HG03045 (cell line): ENCODE data around the gene GLOD5.

Source experiments
- ATAC-seq: cut with Tn5 transposase; IDR thresholded peaks from one replicate; pipeline ENCODE4 v1.9.1; 2021; ENCODE audit warnings: mild to moderate bottlenecking, moderate library complexity; ENCODE audit not compliant: unreplicated experiment

The GLOD5 gene

DNA sequence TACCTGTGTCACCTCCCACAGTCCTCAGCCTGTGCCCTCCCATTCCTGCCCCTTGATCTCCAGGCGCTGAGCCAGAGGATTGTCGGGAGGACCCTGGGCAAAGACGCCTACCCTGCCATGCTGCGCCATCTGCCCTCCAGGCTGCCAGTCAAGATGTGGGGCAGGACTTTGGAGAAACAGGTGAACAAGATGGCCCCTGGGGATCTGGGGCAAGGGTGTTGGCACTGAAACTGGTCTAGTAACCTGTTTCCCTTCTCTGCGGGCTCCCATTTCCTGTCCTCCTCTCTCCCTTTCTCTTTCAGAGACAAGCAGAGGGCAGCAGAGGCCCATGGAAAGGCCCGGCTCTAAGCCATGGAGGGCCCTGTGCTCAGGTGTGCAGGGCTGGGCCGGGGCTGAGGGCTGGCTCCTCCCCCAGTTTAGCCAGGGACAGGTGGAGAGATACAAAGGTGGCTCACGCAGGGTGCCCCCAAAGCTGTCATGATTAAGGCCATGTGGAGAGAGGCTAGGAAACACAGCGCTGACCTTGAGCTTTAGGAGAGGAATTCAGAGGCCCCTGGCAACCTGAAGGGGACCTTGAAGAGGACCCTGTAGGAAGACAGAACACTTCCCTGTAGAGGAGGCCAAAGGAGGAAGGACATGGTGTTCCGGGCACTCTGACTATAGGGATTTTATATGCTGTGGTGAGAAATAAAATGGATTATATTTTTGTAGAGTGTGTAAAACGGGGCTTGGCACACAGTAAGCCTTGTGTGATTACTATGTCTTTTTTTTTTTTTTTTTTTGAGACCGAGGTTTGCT, at the start of gene GLOD5:
GLOD5 (plus strand) TSS at position 74 of the 798 bp plus-strand sequence; CDS start at position 118, 44 bp downstream.
- ATAC-seq = no peak

DNA sequence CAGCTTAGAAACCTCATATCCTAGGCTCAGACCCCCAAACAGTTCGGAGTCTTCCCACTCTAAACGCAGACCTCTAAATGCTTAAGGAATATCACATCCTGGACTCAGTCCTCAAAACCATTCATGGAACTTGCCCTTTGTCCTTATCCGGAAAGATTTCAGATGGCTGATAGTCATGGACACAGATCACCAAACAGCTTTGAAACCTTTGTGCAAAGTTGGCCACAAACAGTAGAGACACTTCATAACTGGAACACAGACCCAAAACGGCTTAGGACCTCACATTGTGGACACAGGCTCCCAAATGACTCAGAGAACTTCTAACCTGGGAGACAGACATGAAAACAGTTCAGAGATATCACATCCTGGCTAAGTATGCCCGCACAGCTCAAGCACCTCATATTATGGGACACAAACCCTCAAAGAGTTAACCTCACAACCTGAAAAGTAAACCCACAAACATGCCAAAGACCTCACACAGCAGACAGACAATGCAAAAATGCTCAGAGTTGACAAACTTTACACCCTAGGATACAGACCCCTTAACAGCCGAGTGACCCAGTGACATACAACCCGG, 49.5 kb upstream of the GLOD5 start:
- ATAC-seq = no peak

DNA sequence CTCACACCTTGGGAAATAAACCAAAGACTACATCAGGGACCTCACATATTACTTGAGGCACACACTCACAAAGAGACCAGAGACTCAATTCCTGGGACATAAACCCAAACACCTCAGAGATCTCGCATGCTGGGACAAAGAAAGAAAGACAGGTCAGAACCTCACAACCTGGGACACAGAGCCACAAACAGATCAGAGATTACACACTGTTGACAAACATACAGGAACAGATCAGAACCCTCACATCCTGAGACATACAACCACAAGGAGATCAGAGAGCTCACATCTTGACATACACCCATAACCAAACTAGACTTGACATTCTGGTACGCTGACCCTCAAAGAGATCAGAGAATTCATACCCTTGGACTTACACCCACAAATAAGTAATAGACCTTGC, 47.7 kb upstream of the GLOD5 start:
- no peak for ATAC-seq

DNA sequence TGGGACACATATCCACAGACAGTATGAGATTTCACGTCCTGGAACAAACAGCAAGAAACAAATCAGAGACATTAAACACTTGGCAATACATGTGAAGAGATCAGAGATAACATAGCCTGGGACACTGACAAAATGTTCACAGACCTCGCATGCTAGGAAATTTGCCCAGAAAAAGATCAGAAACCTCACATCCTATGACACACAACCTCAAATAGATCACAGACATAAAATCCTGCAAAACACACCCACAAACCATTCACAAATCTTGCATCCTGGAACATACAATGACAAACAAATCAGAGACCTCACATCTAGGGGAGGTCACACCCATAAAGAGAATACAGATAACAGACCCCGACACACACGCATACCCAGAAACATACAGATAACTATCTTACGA, 47.0 kb upstream of the GLOD5 start:
- ATAC-seq = no peak

GRCh38 chrX:48715072-48715471, 46.5 kb upstream of the GLOD5 start:
- ATAC-seq = no peak

DNA sequence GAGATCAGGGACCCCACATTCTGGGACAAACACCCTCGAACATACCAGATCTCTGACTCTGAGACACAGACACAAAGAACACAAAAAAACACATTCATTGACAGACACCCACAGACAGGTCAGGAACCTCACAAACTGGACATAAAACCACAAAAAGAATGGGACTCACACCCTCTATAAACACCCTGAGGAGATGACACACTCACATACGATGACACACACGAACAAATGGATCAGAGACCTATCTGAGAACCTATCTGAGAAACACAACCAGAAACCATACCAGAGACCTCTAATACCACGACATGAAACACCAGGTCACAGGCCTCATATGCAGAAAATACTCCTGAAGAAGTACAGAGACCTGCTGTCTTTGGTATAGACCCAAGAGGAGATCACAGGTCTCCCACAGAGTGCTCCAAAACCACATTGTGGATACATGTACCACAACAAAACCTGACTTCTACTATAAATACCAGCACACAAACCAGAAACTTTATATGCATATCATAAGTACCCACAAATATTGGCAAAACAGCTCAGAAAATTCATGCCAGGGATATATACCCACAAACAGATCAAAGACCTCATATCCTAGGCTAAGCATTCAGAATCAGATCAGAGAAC, 45.6 kb upstream of the GLOD5 start:
- no peak for ATAC-seq

- ATAC-seq = no peak
Observed at GRCh38 chrX:48719958-48720357, 41.6 kb upstream of the GLOD5 start.

DNA sequence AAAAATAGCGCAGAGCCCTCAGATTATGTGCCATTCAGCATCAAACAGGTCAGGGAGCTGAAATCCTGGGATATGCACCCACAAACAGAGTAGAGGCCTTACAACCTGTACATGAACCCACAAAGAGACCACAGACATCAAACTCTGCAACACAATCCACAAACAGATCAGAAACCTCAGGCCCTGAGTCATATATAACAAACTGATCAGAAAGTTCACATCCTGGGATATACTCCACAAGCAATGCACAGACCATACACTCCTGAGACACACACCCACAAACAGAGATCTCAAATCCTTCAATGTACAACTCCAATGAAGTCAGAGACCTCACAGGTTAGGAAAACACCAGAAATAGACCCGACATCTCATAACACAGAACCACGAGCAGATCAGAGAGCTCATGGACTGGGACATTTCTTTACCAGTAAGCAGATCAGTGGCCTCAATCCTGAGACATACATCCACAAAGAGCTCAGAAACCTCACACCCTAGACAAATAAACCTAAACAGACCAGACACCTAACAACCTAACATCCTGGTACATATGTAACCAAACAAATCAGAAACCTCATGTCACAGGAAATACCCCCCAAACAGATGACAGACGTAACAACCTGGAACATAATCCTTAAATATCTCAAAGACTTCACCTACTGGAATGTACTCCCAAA, 40.8 kb upstream of the GLOD5 start:
- no peak for ATAC-seq

GRCh38 chrX:48721916-48722315, 39.6 kb upstream of the GLOD5 start:
- no peak for ATAC-seq

- no peak for ATAC-seq
Observed at GRCh38 chrX:48726596-48726995, 35.0 kb upstream of the GLOD5 start.

DNA sequence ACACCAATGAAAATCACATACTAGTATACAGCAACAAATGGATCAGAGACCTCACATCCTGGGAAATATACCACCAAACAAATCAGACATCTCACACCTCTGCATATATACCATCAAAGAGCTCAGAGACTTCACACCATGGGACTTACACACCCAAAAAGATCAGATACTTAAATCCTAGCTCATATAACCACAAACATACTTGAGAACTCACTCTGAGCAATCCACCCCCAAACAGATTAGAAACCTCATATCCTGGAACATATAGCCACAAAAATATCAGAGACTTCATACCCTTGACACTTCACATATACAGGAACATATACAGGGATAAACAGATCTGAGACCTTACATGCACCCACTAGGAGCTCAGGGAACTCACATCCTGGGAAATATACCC, 32.9 kb upstream of the GLOD5 start:
- ATAC-seq = no peak

DNA sequence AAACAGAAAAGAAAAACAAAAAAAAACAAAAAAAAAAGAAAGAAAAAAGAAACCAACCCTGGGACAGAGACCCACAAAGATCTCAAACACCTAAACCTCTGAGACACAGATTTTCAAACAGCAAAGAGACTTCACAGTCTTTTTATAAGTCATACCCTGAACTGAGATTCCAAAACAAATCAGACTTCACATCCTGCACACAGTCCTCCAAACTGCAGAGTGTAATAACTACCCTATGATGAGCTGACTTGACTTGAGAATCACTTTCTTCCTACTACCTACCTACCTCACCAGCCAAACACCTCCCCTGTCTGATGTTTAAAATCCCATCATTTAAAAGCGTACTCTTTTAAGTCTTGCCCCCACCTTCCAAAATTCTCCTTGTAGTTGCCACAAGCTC, 25.2 kb upstream of the GLOD5 start:
- ATAC-seq = no peak

- no peak for ATAC-seq
Observed at GRCh38 chrX:48736878-48737212, 24.7 kb upstream of the GLOD5 start.

DNA sequence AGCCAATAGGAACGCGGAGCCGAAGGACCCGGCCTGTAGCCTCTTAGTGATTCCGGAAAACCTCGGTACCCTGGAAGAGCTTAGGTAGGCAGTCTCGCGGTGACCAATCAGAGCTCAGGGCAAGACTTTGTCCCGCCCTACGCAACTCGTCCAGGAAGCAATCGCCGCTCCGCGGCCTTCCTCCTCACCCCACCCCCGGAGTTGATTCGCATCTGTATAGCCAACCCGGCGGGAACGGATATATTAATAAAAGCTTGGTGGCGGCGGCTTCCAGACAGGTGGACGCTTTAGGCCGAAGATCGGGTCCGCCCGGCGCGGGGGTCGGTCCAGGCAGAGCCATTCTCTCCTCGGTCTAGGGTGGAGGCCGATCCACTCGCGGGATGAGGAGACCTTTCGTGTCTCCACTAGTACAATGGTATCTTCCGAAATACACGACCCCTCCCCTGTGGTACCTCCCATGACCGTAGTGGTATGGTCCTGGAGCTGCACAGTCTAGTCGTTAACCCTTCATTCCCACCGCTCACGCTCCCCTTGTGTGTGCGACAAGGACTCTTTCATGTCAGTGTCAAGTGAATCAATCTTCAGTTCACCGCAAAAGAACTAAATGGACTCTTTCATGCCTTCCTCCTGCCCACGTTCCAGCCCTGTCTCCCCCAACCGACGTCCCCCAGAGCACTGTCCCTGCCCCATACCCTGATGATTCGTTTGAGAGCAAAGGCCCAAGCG, 24.2 kb upstream of the GLOD5 start:
- ATAC-seq = peak; percentile 99

- no peak for ATAC-seq
Observed at GRCh38 chrX:48737940-48738339, 23.6 kb upstream of the GLOD5 start.

DNA sequence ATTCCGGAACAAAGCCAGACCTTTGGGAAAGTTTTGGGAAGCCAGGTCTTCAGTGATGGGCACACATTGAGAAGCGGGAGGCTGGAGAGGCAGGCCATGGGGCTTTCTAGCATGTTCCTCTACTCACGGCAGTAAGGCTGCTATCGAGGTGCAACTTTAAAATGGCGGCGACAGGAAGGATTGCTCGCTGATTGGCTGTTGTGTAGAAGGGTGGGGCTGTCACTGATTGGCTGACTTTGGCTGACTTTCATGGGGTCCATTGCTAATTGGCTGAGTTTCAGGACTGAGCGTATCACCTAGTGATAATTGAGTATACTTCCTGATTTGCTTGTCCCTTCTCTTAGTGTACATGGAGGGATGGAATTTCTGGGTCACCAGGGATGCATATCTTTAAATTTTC, 19.7 kb upstream of the GLOD5 start:
- ATAC-seq = no peak

GRCh38 chrX:48745222-48745621, 16.3 kb upstream of the GLOD5 start:
- no peak for ATAC-seq

DNA sequence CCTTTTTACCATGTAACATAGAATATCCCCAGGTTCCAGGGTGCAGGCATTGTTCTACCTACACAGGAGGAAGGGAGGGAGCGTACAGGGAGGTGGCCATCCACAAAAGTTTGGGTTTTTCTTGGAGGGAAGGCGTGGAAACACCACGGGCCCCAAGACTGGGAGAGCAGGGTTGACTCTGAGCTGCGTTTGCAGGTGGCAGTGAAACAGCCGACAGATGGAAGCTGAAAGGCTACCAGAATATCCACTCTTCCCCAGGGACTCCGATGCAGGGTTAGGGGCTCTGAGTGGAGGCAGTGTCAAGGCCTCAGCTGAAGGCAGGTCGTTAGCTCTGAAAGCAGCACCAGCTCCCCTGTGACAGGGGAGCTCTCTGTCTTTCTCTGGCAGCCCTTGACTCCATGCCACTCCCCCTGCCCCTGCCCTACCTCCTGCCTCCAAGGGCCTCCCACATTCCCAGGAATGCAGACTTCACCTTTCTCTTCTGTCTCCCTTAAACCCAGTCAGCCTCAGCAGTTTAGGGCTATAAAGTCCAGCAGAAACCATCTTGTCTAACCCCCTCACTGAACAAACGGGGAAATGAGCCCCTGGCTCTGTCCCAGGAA, 14.0 kb upstream of the GLOD5 start:
- ATAC-seq = no peak

DNA sequence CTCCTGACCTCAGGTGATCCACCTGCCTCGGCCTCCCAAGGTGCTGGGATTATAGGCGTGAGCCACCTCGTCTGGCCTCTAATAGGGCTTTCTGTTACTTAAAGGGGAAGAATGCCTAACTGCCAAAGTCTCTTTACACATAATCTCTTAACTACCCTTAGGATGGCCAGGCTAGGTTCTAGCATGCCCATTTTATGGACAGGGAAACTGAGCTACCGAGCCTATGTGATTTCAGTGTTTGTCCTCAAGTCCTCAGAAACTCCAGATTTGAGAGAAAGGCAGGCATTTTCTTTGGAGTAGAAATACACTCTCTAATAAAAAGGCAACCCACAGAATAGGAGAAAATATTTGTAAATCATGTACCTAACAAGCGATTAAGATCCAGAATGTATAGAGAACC, 12.4 kb upstream of the GLOD5 start:
- no peak for ATAC-seq

DNA sequence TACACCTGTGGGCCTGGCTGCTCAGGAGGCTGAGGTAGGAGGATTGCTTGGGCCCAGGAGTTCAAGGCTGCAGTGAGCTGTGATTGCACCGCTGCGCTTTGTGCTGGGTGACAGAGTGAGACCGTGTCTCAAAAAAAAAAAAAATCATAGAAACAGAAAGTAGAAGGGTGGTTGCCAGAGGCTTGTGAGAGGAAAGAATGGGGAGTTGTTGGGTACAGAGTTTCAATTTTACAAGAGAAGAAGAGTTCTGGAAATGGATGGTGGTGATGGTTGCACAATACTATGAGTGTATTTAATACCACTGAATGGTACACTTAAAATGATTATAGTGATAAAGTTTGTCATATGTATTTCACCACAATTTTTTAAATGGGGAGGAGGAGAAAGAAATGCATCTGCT, 10.2 kb upstream of the GLOD5 start:
- ATAC-seq = no peak

DNA sequence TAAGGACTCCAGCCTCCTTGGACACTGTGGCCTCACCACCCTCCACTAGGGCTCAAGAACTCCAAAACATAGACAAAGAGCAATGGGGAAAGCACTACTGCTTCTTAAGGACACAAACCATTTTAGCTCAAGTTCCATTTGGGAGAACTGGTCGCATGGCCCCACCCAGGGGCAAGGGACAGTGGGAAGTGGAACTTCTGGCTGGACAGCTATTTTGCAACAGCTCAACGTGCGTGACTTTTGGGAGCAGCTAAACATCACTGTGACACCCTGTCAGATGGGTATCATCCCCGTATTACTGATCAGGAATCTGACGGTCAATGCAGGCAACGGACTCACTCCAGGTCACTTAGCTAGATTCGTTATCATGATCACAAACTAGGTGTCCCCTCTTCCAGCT, 9.0 kb upstream of the GLOD5 start:
- ATAC-seq = no peak
